Peyer's patch (tissue), 4 donors: ENCODE measurements around the gene NUP98.

ENCODE experiments used
- CTCF ChIP-seq, 6 experiments: fragments of 450-650 bp in 4 of 6; fragments of 200-600 bp in 2 of 6; sonication (generic) in 1 of 6; IDR thresholded peaks; one replicate each; pipeline ENCODE4 v1.5.1; 2017 to 2019; ENCODE audit warnings: antibody characterized with exemption in 6 of 6, mild to moderate bottlenecking in 3 of 6, moderate library complexity in 1 of 6
- POLR2A ChIP-seq, 2 donors: fragments of 450-650 bp; IDR thresholded peaks; one replicate each; pipeline ENCODE4 v1.5.1; 2017; ENCODE audit warnings: antibody characterized with exemption in 2 of 2, mild to moderate bottlenecking in 2 of 2, moderate library complexity in 2 of 2

- TF ChIP-seq CTCF (IDR thresholded peaks at IDR 0.05) (no peak), POLR2A (IDR thresholded peaks at IDR 0.05) (no peak)
Observed at GRCh38 chr11:3703383-3703782, 94.0 kb downstream of the NUP98 start.
